ENCODE data around the gene WBP2NL.

Gene WBP2NL

GRCh38 chr22:42074846-42075676, 76.5 kb downstream of the WBP2NL start:
- no peak for DNase-seq
- Histone ChIP-seq H3K9me3 (no peaks in the 10 kb centered on the region), H3K4me1 (peaks cover 9% of the 10 kb centered on the region), H3K4me3 (ENCODE audit: low read depth, low read length) (no peak overlapping the region), H3K27me3 (no peaks in the 10 kb centered on the region), H3K36me3 (no peaks in the 10 kb centered on the region)
- TF ChIP-seq CTCF (IDR thresholded peaks at IDR 0.05; ENCODE audit: low read depth, low read length): no peak

GRCh38 chr22:42076764-42077485, 78.3 kb downstream of the WBP2NL start:
- TF ChIP-seq CTCF (IDR thresholded peaks at IDR 0.05; ENCODE audit: low read depth, low read length): no peak
- Histone ChIP-seq H3K4me3 (ENCODE audit: low read depth, low read length) (no peak overlapping the region), H3K4me1 (peaks cover 6% of the 10 kb centered on the region), H3K27me3 (no peaks in the 10 kb centered on the region), H3K36me3 (peaks cover 4% of the 10 kb centered on the region), H3K9me3 (no peaks in the 10 kb centered on the region)
- DNase-seq: no peak

GRCh38 chr22:42077486-42078125, 79.0 kb downstream of the WBP2NL start:
- H3K9me3 ChIP-seq: no peaks in the 10 kb centered on the region
- no peak for TF ChIP-seq CTCF (IDR thresholded peaks at IDR 0.05; ENCODE audit: low read depth, low read length)
- peaks cover 6% of the 10 kb centered on the region for H3K4me1 ChIP-seq
- no peak overlapping the region for H3K4me3 ChIP-seq (ENCODE audit: low read depth, low read length)
- peaks cover 11% of the 10 kb centered on the region for H3K36me3 ChIP-seq
- no peaks in the 10 kb centered on the region for H3K27me3 ChIP-seq
- DNase-seq: no peak

All from BE2C (cell line).